Stimulated activated CD8-positive, alpha-beta memory T cell treated with anti-CD3 and anti-CD28 coated beads, Interleukin-15, amount 100 ng/mL, for 4 hours (primary cell): ENCODE measurements around the gene UXS1.
"Not testable (repeated sequence)": the region's sequence is repeated elsewhere in the genome, so short reads cannot be mapped to it uniquely, and the experiment has no call there.

Source experiments
- DNase-seq, 2 donors: peaks; one replicate each; pipeline ENCODE4 v3.0.0-alpha.2; 2020; ENCODE audit warnings: low read depth in 2 of 2

Gene UXS1

GRCh38 chr2:106160786-106161261 lies 33.3 kb downstream of the UXS1 start:
- no peak for DNase-seq

- DNase-seq, result peak; percentile 45 to 58
Measured at GRCh38 chr2:106159866-106160785, 34.0 kb downstream of the UXS1 start.

- DNase-seq, result no peak
Measured at GRCh38 chr2:106158871-106159270, 35.2 kb downstream of the UXS1 start.

GRCh38 chr2:106158131-106158530 lies 36.0 kb downstream of the UXS1 start:
- no peak for DNase-seq

GRCh38 chr2:106157416-106157815 lies 36.7 kb downstream of the UXS1 start:
- DNase-seq, result no peak

GRCh38 chr2:106156305-106157296 lies 37.5 kb downstream of the UXS1 start:
- no peak for DNase-seq

GRCh38 chr2:106153781-106154180 lies 40.3 kb downstream of the UXS1 start:
- DNase-seq, result no peak

GRCh38 chr2:106147665-106148064 lies 46.4 kb downstream of the UXS1 start:
- DNase-seq, result no peak

- no peak for DNase-seq
Measured at GRCh38 chr2:106147159-106147558, 46.9 kb downstream of the UXS1 start.

- no peak for DNase-seq
Measured at GRCh38 chr2:106144621-106145331, 49.3 kb downstream of the UXS1 start.

- DNase-seq, result no peak
Measured at GRCh38 chr2:106143495-106144215, 50.4 kb downstream of the UXS1 start.

GRCh38 chr2:106142683-106143082 lies 51.4 kb downstream of the UXS1 start:
- DNase-seq, result no peak

GRCh38 chr2:106140913-106141312 lies 53.2 kb downstream of the UXS1 start:
- no peak for DNase-seq

- DNase-seq, result no peak
Measured at GRCh38 chr2:106140113-106140512, 54.0 kb downstream of the UXS1 start.

GRCh38 chr2:106139238-106139935 lies 54.7 kb downstream of the UXS1 start:
- DNase-seq, result no peak

GRCh38 chr2:106138543-106139237 lies 55.4 kb downstream of the UXS1 start:
- DNase-seq, result no peak

GRCh38 chr2:106137731-106138521 lies 56.2 kb downstream of the UXS1 start:
- DNase-seq, result no peak

- not testable (repeated sequence) for DNase-seq
Measured at GRCh38 chr2:106131192-106131591, 62.9 kb downstream of the UXS1 start.
